Ammon's horn (tissue), 1 donor: ENCODE measurements around the gene CHST14.
A peak's percentile ranks its signal among the peaks of the same experiment; 100 is the strongest.

Experiments
- DNase-seq: peaks from one replicate; pipeline ENCODE4 v3.0.0-alpha.2; 2016; ENCODE audit warnings: low spot score

The CHST14 gene

DNA sequence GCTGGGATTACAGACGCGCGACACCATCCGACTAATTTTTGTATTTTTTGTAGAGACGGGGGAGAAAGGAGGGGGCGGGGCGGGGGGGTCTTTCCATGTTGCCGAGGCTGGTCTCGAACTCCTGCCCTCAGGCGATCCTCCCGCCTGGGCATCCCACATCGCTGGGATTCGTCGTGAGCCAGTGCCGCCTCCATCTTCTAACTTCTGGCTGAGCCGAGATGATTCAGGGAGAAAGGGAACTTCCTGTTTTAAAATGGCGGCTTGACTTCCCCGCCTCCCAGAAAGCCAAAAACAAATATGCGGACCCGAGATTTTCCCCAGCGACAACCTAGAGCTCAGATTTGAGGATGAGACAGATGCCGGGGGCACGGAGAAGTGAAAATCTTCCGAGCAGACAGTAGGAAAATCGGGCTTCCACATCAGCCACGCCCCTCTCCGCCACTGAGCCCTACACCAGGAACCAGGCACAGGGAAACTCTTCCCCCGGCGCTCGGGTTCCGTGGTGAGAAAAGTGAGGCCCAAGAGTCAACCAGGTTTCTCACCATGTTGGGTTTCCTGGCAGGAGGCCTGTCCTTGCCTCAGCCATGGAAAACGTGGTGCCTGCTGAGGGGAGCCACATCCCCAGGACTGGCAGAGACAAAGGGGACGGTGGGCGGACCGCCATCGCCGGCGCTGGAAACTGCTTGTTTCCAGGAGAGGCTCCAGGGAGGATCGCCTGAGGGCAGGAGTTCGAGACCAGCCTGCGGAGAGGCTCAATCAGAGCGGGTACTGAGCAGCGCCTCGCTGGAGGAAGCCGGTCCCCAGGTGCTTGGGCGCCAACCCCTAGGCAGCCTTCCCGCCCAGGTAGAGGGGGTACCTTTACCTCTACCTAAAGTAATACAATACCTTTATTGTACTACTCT is 18.7 kb downstream of the CHST14 start:
- no peak for DNase-seq

DNA sequence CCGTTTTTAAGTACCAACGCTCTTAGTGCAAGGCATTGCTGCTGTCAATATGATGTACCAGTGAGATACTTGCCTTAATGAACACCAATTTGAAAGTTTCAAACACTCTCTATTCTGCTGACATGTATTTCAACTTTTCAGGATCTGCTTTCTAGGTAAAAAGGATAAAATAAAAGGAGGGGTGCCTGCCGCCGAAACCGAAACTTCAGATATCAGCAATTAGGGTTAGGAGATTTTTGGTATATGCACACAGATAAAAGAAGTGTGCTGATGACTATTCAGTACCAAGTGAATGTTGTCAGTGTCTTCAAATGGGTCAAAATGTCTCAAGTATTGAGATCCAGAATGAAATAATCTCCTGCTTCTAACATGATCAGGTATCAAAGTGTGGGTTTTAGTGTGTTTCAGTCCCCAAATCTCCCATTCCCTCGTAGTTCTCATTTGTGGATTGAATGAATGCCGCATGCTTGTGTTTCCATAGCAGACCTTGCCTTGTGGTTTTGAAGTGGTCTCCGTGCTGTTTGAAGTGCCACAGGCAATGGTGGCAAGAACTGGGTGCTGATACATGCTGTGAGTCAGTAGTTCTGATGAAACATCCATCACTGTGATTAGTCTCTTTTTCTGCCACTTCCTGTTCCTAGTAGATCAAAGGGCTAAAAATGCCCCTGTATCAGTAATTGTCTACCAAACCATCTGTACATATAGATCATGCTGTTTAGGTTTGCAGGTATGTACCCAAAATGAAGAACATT is 22.5 kb downstream of the CHST14 start:
- DNase-seq = no peak

DNA sequence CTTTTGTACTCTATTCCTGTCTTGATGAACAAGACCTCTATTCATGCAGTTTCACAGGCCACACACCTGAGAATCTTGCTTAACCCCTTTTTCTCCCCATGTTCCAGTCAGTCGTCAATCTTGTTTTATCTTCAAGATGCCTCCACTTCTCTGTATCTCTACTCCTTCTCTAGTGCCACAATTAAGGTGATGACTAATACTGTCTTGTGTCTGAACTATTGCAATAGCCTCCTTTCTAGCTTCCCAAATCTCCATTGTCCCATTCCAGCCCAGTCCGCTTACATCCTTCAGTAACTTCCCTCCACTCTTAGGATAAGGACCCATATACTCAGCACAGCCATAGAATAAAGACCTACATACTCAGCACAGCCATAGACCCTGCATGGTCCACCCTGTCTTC is 24.7 kb downstream of the CHST14 start:
- DNase-seq = no peak

- no peak for DNase-seq
Observed at GRCh38 chr15:40498418-40498817, 27.6 kb downstream of the CHST14 start.

DNA sequence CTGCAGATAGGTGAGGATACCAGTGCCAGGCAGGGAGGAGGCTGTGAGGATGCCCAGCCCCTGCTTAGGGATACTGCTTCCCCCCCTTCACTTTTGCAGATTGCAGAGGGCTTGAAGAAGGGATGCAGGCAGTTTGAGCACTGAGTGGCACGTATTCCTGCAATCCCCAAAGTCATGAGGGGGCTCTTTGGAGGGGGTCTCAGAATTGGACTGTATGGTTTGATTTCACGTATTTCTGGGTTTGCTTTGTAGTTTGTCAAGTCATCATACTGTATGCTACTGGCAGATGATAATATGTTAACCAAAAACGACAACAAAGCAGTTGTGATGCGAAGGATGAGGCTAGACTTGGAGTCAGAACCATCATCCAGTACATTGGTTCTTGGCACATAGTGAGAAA is 28.1 kb downstream of the CHST14 start:
- DNase-seq = no peak

DNA sequence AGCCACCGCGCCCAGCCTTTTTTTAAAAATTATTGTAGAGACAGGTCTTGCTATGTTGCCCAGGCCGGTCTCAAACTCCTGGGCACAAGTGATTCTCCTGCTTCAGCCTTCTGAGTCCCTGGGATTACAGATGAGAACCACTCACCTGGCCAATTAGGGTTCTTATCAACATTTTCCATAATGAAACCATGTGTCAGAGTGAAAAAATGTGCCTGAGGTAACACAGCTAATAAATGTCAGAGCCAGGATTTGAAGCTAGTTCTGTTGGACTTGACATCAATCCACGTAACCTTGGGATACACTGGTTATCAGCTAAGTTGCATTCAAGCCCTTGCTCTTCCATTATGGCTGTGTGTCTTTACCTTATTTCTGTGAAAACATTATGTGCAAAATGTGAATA is 29.1 kb downstream of the CHST14 start:
- DNase-seq = no peak

GRCh38 chr15:40500568-40501330 is 30.0 kb downstream of the CHST14 start:
- no peak for DNase-seq

GRCh38 chr15:40501487-40501886 is 30.7 kb downstream of the CHST14 start:
- no peak for DNase-seq

GRCh38 chr15:40506964-40507571 is 36.3 kb downstream of the CHST14 start:
- peak; percentile 79 for DNase-seq

DNA sequence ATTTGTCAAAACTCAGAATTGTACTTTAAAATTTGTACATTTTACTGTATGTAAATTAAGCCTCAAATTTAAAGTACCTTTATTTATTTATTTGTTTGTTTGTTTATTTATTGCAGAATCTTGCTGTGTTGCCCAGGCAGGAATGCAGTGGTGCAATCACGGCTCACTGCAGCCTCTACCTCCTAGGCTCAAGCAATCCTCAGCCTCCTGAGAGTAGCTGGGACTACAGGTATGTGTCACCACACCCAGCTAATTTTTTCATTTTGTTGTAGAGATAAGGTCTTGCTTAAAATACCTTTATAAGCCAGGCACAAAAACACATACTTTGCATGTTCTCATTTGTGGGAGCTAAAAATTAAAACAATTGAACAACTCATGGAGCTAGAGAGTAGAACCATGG is 37.4 kb downstream of the CHST14 start:
- no peak for DNase-seq

GRCh38 chr15:40510201-40510600 is 39.4 kb downstream of the CHST14 start:
- DNase-seq = no peak

DNA sequence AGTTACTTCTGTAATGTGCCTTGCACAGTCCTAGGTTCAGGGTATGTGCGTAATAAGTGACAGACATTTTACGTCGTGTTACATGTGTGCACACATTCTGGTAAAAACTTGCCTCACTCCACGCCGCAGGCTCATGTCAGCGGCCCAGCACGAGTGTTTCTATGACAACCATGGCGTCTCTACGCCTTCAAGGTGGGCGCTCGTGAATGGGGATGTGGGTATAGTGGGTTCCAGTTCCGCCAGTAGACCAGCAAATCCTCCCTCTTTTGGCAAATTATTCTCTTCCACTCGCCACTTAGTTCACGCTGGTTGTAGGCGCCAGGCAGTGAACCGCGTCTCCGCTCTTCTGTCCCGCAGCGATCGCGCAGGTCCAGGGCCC is 40.3 kb downstream of the CHST14 start:
- peak; percentile 7 for DNase-seq

- peak; percentile 45 for DNase-seq
Observed at GRCh38 chr15:40511472-40512133, 40.8 kb downstream of the CHST14 start.

- DNase-seq = no peak
Observed at GRCh38 chr15:40512440-40512839, 41.7 kb downstream of the CHST14 start.

- DNase-seq = no peak
Observed at GRCh38 chr15:40513609-40514008, 42.8 kb downstream of the CHST14 start.

DNA sequence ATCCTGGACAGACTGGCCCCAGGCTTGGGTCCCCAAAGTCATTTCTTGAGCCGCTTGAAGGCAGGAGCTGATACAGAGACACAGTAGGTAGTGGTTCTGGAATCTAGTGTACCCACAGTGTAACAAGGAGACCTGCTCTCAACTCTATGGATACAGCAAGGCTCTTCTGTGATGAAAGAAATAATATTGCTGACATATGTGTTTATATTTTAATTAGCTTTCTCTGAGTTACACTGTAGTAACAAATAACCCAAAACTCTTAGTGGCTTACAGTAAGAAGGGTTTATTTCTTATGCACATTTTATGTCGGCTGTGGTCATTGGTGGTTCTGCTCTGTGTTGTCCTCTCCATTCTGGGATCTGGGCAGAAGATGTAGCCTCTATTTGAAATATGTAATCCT is 45.5 kb downstream of the CHST14 start:
- no peak for DNase-seq
